ENCODE data around the gene CALD1. TPM values are rescaled to one million over a fixed set of nuclear protein-coding genes. Genes with fewer than 3 reads are reported as not detected.
A peak's percentile ranks its signal among the peaks of the same experiment; 100 is the strongest.
"Not testable (repeated sequence)": the region's sequence is repeated elsewhere in the genome, so short reads cannot be mapped to it uniquely, and the experiment has no call there.

Gene CALD1
- total RNA-seq, 1 donor from 2014 or later = 7.2 TPM

- Mint-ChIP-seq H3K36me3 (ENCODE audit: low read depth) (no peaks in the 10 kb centered on the region), H3K27me3 (no peaks in the 10 kb centered on the region), H3K4me1 (peaks cover 4% of the 10 kb centered on the region), H3K9me3 (no peaks in the 10 kb centered on the region), H3K27ac (no peak overlapping the region), H3K4me3 (no peak overlapping the region)
- intact Hi-C loops (cut with micrococcal nuclease) = loop anchor here (1.0 to 10.0 kb wide), 5 partner anchors 200 to 520 kb away; no protein-coding TSS in a partner anchor
- DNase-seq = no peak
Measured at GRCh38 chr7:134954197-134955082, 175.0 kb downstream of the CALD1 start.

GRCh38 chr7:134957005-134957404, 177.6 kb downstream of the CALD1 start:
- intact Hi-C loops (cut with micrococcal nuclease) = loop anchor here (10.0 kb wide), 1 partner anchor 522 kb away; no protein-coding TSS in a partner anchor
- H3K36me3 Mint-ChIP-seq (ENCODE audit: low read depth) = no peaks in the 10 kb centered on the region

GRCh38 chr7:134959810-134960209, 180.4 kb downstream of the CALD1 start:
- Mint-ChIP-seq H3K9me3 (no peaks in the 10 kb centered on the region), H3K4me1 (no peaks in the 10 kb centered on the region), H3K27me3 (peaks cover 6% of the 10 kb centered on the region), H3K4me3 (no peak overlapping the region), H3K27ac (no peak overlapping the region), H3K36me3 (ENCODE audit: low read depth) (no peaks in the 10 kb centered on the region)
- DNase-seq = no peak
- intact Hi-C loops (cut with micrococcal nuclease) = loop anchor here (10.0 kb wide), 1 partner anchor 525 kb away; no protein-coding TSS in a partner anchor

More at GRCh38 chr7:134957005-134957404, 177.6 kb downstream of the CALD1 start:
- Mint-ChIP-seq H3K4me1 (peaks cover 4% of the 10 kb centered on the region), H3K27me3 (peaks cover 3% of the 10 kb centered on the region), H3K27ac (no peak overlapping the region), H3K9me3 (no peaks in the 10 kb centered on the region), H3K4me3 (no peak overlapping the region)
- DNase-seq = no peak

GRCh38 chr7:134962270-134962780, 182.9 kb downstream of the CALD1 start:
- H3K27ac Mint-ChIP-seq = no peak overlapping the region
- intact Hi-C loops (cut with micrococcal nuclease) = no loop called here
- no peaks in the 10 kb centered on the region for H3K9me3 Mint-ChIP-seq

GRCh38 chr7:134963036-134963435, 183.6 kb downstream of the CALD1 start:
- Mint-ChIP-seq H3K4me3 (no peak overlapping the region), H3K27ac (no peak overlapping the region), H3K4me1 (no peaks in the 10 kb centered on the region), H3K9me3 (no peaks in the 10 kb centered on the region), H3K27me3 (peaks cover 6% of the 10 kb centered on the region), H3K36me3 (ENCODE audit: low read depth) (no peaks in the 10 kb centered on the region)
- intact Hi-C loops (cut with micrococcal nuclease) = no loop called here
- DNase-seq = no peak

More at GRCh38 chr7:134962270-134962780, 182.9 kb downstream of the CALD1 start:
- Mint-ChIP-seq H3K4me3 (no peak overlapping the region), H3K4me1 (no peaks in the 10 kb centered on the region), H3K36me3 (ENCODE audit: low read depth) (no peaks in the 10 kb centered on the region), H3K27me3 (peaks cover 6% of the 10 kb centered on the region)
- DNase-seq = no peak

GRCh38 chr7:134966691-134967090, 187.3 kb downstream of the CALD1 start:
- Mint-ChIP-seq H3K27me3 (peaks cover 5% of the 10 kb centered on the region), H3K9me3 (no peaks in the 10 kb centered on the region), H3K27ac (no peak overlapping the region), H3K4me1 (no peaks in the 10 kb centered on the region), H3K4me3 (no peak overlapping the region), H3K36me3 (ENCODE audit: low read depth) (no peaks in the 10 kb centered on the region)
- intact Hi-C loops (cut with micrococcal nuclease) = no loop called here
- no peak for DNase-seq

GRCh38 chr7:134968110-134968509, 188.7 kb downstream of the CALD1 start:
- no peaks in the 10 kb centered on the region for H3K4me1 Mint-ChIP-seq
- no peak overlapping the region for H3K27ac Mint-ChIP-seq
- peaks cover 7% of the 10 kb centered on the region for H3K27me3 Mint-ChIP-seq
- H3K4me3 Mint-ChIP-seq = no peak overlapping the region
- no peak for DNase-seq
- no peaks in the 10 kb centered on the region for H3K9me3 Mint-ChIP-seq
- no peaks in the 10 kb centered on the region for H3K36me3 Mint-ChIP-seq (ENCODE audit: low read depth)
- intact Hi-C loops (cut with micrococcal nuclease) = no loop called here

- intact Hi-C loops (cut with micrococcal nuclease); H3K27ac Mint-ChIP-seq; DNase-seq; H3K4me1 Mint-ChIP-seq; H3K4me3 Mint-ChIP-seq; H3K27me3 Mint-ChIP-seq; H3K36me3 Mint-ChIP-seq (ENCODE audit: low read depth): not testable (repeated sequence)
- peaks cover 20% of the 10 kb centered on the region for H3K9me3 Mint-ChIP-seq
Measured at GRCh38 chr7:134981645-134982044, 202.2 kb downstream of the CALD1 start.

GRCh38 chr7:134985894-134986362, 206.5 kb downstream of the CALD1 start:
- Mint-ChIP-seq H3K9me3 (peaks cover 13% of the 10 kb centered on the region), H3K27me3 (no peaks in the 10 kb centered on the region), H3K4me1 (peaks cover 24% of the 10 kb centered on the region), H3K36me3 (ENCODE audit: low read depth) (peaks cover 10% of the 10 kb centered on the region), H3K27ac (peak overlapping the region; percentile 95), H3K4me3 (peak overlapping the region; percentile 97)
- no peak for DNase-seq
- intact Hi-C loops (cut with micrococcal nuclease) = loop anchor here (1.0 to 5.0 kb wide), 6 partner anchors 124 to 669 kb away; partner anchors contain the start of genes CYREN, SLC35B4 and WDR91

- Mint-ChIP-seq H3K4me3 (peak within 1 kb of the TSS; percentile 97), H3K27ac (peak within 1 kb of the TSS; percentile 95), H3K9me3 (peaks cover 6% of the 10 kb centered on the region), H3K4me1 (peaks cover 31% of the 10 kb centered on the region), H3K36me3 (ENCODE audit: low read depth) (peaks cover 14% of the 10 kb centered on the region), H3K27me3 (no peaks in the 10 kb centered on the region)
- intact Hi-C loops (cut with micrococcal nuclease) = loop anchor here (1.0 to 5.0 kb wide), 7 partner anchors 124 to 669 kb away; partner anchors contain the start of genes AKR1B1, CYREN, SLC35B4 and WDR91
- DNase-seq = peak; percentile 97
Measured at GRCh38 chr7:134986363-134987251, 207.2 kb downstream of the CALD1 start, which contains the start of gene AGBL3. Gene AGBL3 (plus strand): TSS chr7:134986508. CDS start chr7:134987934, 1,426 bp downstream.

GRCh38 chr7:134988161-134988560, 208.7 kb downstream of the CALD1 start:
- Mint-ChIP-seq H3K27me3 (no peaks in the 10 kb centered on the region), H3K36me3 (ENCODE audit: low read depth) (peaks cover 14% of the 10 kb centered on the region), H3K27ac (no peak overlapping the region), H3K4me3 (no peak overlapping the region), H3K4me1 (peaks cover 41% of the 10 kb centered on the region), H3K9me3 (no peaks in the 10 kb centered on the region)
- DNase-seq = no peak
- intact Hi-C loops (cut with micrococcal nuclease) = loop anchor here (5.0 kb wide), 2 partner anchors 126 to 671 kb away; partner anchors contain the start of gene SLC35B4

- H3K27me3 Mint-ChIP-seq = no peaks in the 10 kb centered on the region
- no peak overlapping the region for H3K27ac Mint-ChIP-seq
- intact Hi-C loops (cut with micrococcal nuclease) = no loop called here
- DNase-seq = no peak
- H3K4me3 Mint-ChIP-seq = no peak overlapping the region
- H3K4me1 Mint-ChIP-seq = peaks cover 43% of the 10 kb centered on the region
- no peaks in the 10 kb centered on the region for H3K9me3 Mint-ChIP-seq
- peaks cover 31% of the 10 kb centered on the region for H3K36me3 Mint-ChIP-seq (ENCODE audit: low read depth)
Measured at GRCh38 chr7:134991469-134992339, 212.3 kb downstream of the CALD1 start.
